Colonic mucosa (tissue), 4 donors: ENCODE results near the gene TRAPPC3. TPM values are rescaled to one million over a fixed set of nuclear protein-coding genes. Genes with fewer than 3 reads are reported as not detected.

ENCODE experiments used
- DNase-seq: peaks from one replicate; pipeline ENCODE4 v3.0.0-alpha.2; 2020
- H3K27ac ChIP-seq: fragments of 200-600 bp; one replicate; pipeline ENCODE4 v1.8.0; 2021
- H3K27me3 ChIP-seq: fragments of 200-600 bp; one replicate; pipeline ENCODE4 v1.8.0; 2021
- H3K36me3 ChIP-seq: fragments of 200-600 bp; one replicate; pipeline ENCODE4 v1.8.0; 2021
- H3K4me1 ChIP-seq: fragments of 200-600 bp; one replicate; pipeline ENCODE4 v1.8.0; 2021; ENCODE audit warnings: mild to moderate bottlenecking
- H3K4me3 ChIP-seq: fragments of 200-600 bp; one replicate; pipeline ENCODE4 v1.8.0; 2021
- H3K9ac ChIP-seq, 2 donors: one replicate each; pipeline ENCODE4 v1.7.0; 2013; ENCODE audit warnings: control low read depth in 2 of 2, low read depth in 2 of 2, low read length in 2 of 2
- H3K9me3 ChIP-seq: fragments of 200-600 bp; one replicate; pipeline ENCODE4 v1.8.0; 2021
- CTCF ChIP-seq: fragments of 200-600 bp; IDR thresholded peaks from one replicate; pipeline ENCODE4 v1.8.0; 2022; ENCODE audit warnings: antibody characterized with exemption, mild to moderate bottlenecking
- intact Hi-C: fragments of 100-400 bp; cut with DNase I; formaldehyde crosslinking; loops from one replicate; pipeline ENCODE4 v1.14.1; 2022
- total RNA-seq, 2 donors: library from RNA; stranded (reverse); fragmentation: NEBNext Ultra II Directional in 1 of 2; extraction: Animal tissue kit (Norgen Biotek cat#: 25700) in 1 of 2; gene quantifications; one replicate each; pipeline ENCODE4 v1.2.1, GENCODE V29; 2021
- donor health status: healthy.
- donor health status: DM: no; HTN: no; CAD: no.
- donor health status: DM: no; HTN: no; CAD: no.

Gene TRAPPC3
- total RNA-seq, 2 donors from 2014 or later: 59.0 to 60.6 TPM

GRCh38 chr1:36099681-36100341, 49.5 kb downstream of the TRAPPC3 start:
- peak; percentile 82 for DNase-seq
- intact Hi-C loops: loop anchor here (5.0 to 10.0 kb wide), 3 partner anchors 32 to 325 kb away; no protein-coding TSS in a partner anchor
- H3K27me3 ChIP-seq: no peaks in the 10 kb centered on the region
- H3K4me1 ChIP-seq: no peaks in the 10 kb centered on the region
- no peak overlapping the region for H3K27ac ChIP-seq
- H3K36me3 ChIP-seq: no peaks in the 10 kb centered on the region
- peak overlapping the region in 1 of 2 donors; percentile 12 for H3K9ac ChIP-seq
- TF ChIP-seq CTCF: peak; percentile 87
- H3K9me3 ChIP-seq: no peaks in the 10 kb centered on the region
- H3K4me3 ChIP-seq: no peak overlapping the region

- no peaks in the 10 kb centered on the region for H3K27me3 ChIP-seq
- intact Hi-C loops: loop anchor here (5.0 to 10.0 kb wide), 3 partner anchors 33 to 326 kb away; no protein-coding TSS in a partner anchor
- DNase-seq: no peak
- no peaks in the 10 kb centered on the region for H3K4me1 ChIP-seq
- no peak overlapping the region for H3K27ac ChIP-seq
- no peaks in the 10 kb centered on the region for H3K9me3 ChIP-seq
- H3K36me3 ChIP-seq: peaks cover 5% of the 10 kb centered on the region
- no peak overlapping the region for H3K4me3 ChIP-seq
- TF ChIP-seq CTCF: no peak
- no peak overlapping the region for H3K9ac ChIP-seq
Measured at GRCh38 chr1:36098650-36099365, 50.5 kb downstream of the TRAPPC3 start.

- no peaks in the 10 kb centered on the region for H3K4me1 ChIP-seq
- H3K9me3 ChIP-seq: no peaks in the 10 kb centered on the region
- intact Hi-C loops: loop anchor here (5.0 to 10.0 kb wide), 3 partner anchors 34 to 327 kb away; no protein-coding TSS in a partner anchor
- TF ChIP-seq CTCF: no peak
- no peaks in the 10 kb centered on the region for H3K27me3 ChIP-seq
- no peak overlapping the region for H3K9ac ChIP-seq
- no peak for DNase-seq
- no peak overlapping the region for H3K4me3 ChIP-seq
- H3K36me3 ChIP-seq: peaks cover 13% of the 10 kb centered on the region
- no peak overlapping the region for H3K27ac ChIP-seq
Measured at GRCh38 chr1:36097693-36098585, 51.3 kb downstream of the TRAPPC3 start.

- Histone ChIP-seq H3K27me3 (no peaks in the 10 kb centered on the region), H3K4me1 (no peaks in the 10 kb centered on the region), H3K9me3 (no peaks in the 10 kb centered on the region), H3K4me3 (no peak overlapping the region), H3K27ac (no peak overlapping the region), H3K9ac (no peak overlapping the region), H3K36me3 (peaks cover 20% of the 10 kb centered on the region)
- intact Hi-C loops: loop anchor here (5.0 to 10.0 kb wide), 3 partner anchors 36 to 328 kb away; no protein-coding TSS in a partner anchor
- DNase-seq: no peak
- no peak for TF ChIP-seq CTCF
Measured at GRCh38 chr1:36096500-36097432, 52.5 kb downstream of the TRAPPC3 start.
